GM23338 (cell line): Measurements from ENCODE around the gene SUPT7L.
"Not testable (repeated sequence)": the region's sequence is repeated elsewhere in the genome, so short reads cannot be mapped to it uniquely, and the experiment has no call there.

Experiments used
- EZH2 ChIP-seq: fragments of 200-600 bp; sonication (generic); IDR thresholded peaks from one replicate; pipeline ENCODE4 v1.8.0; 2017; ENCODE audit warnings: antibody characterized with exemption, mild to moderate bottlenecking, low read depth; ENCODE audit not compliant: unreplicated experiment
- EZH2phosphoT487 ChIP-seq: fragments of 200-600 bp; sonication (generic); IDR thresholded peaks from one replicate; pipeline ENCODE4 v1.8.1; 2018; ENCODE audit warnings: antibody characterized with exemption; ENCODE audit not compliant: unreplicated experiment
- POLR2AphosphoS5 ChIP-seq: IDR thresholded peaks from 2 replicates; pipeline ENCODE4 v1.6.1; 2016; ENCODE audit warnings: antibody characterized with exemption, low read depth
- TF ChIP-seq, protein P1 (sequence below): IDR thresholded peaks from one replicate; pipeline ENCODE4 v1.6.1; 2018; ENCODE audit warnings: antibody characterized with exemption; ENCODE audit not compliant: unreplicated experiment
- TF ChIP-seq, protein P2 (sequence below), 2 experiments: fragments of 200-600 bp in 1 of 2; sonication (generic) in 1 of 2; conservative IDR thresholded peaks; 2 replicates each; pipeline versions ENCODE4 v1.5.1 to v1.6.1; 2016 to 2017; ENCODE audit warnings: antibody characterized with exemption in 2 of 2, low read depth in 2 of 2, mild to moderate bottlenecking in 2 of 2, moderate library complexity in 1 of 2

DNA sequence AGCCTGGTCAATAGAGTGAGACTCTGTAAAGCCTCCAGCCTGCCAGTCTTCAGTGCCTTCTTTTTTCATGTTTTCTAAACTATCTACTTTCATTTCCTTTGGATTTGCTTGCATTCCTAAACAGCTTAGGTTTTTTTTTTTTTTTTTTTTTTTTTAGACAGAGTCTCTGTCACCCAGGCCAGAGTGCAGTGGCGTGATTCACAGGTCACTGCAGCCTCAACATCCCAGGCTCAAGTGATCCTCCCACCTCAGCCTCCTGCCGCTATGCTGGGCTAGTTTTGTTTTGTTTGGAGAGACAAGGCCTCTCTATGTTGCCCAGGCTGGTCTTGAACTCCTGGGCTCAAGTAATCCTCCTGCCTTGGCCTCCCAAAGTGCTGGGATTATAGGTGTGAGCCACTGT lies 33.2 kb downstream of the SUPT7L start:
- TF ChIP-seq, protein P1, sequence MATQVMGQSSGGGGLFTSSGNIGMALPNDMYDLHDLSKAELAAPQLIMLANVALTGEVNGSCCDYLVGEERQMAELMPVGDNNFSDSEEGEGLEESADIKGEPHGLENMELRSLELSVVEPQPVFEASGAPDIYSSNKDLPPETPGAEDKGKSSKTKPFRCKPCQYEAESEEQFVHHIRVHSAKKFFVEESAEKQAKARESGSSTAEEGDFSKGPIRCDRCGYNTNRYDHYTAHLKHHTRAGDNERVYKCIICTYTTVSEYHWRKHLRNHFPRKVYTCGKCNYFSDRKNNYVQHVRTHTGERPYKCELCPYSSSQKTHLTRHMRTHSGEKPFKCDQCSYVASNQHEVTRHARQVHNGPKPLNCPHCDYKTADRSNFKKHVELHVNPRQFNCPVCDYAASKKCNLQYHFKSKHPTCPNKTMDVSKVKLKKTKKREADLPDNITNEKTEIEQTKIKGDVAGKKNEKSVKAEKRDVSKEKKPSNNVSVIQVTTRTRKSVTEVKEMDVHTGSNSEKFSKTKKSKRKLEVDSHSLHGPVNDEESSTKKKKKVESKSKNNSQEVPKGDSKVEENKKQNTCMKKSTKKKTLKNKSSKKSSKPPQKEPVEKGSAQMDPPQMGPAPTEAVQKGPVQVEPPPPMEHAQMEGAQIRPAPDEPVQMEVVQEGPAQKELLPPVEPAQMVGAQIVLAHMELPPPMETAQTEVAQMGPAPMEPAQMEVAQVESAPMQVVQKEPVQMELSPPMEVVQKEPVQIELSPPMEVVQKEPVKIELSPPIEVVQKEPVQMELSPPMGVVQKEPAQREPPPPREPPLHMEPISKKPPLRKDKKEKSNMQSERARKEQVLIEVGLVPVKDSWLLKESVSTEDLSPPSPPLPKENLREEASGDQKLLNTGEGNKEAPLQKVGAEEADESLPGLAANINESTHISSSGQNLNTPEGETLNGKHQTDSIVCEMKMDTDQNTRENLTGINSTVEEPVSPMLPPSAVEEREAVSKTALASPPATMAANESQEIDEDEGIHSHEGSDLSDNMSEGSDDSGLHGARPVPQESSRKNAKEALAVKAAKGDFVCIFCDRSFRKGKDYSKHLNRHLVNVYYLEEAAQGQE: not testable (repeated sequence)
- TF ChIP-seq, protein P2, sequence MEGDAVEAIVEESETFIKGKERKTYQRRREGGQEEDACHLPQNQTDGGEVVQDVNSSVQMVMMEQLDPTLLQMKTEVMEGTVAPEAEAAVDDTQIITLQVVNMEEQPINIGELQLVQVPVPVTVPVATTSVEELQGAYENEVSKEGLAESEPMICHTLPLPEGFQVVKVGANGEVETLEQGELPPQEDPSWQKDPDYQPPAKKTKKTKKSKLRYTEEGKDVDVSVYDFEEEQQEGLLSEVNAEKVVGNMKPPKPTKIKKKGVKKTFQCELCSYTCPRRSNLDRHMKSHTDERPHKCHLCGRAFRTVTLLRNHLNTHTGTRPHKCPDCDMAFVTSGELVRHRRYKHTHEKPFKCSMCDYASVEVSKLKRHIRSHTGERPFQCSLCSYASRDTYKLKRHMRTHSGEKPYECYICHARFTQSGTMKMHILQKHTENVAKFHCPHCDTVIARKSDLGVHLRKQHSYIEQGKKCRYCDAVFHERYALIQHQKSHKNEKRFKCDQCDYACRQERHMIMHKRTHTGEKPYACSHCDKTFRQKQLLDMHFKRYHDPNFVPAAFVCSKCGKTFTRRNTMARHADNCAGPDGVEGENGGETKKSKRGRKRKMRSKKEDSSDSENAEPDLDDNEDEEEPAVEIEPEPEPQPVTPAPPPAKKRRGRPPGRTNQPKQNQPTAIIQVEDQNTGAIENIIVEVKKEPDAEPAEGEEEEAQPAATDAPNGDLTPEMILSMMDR (conservative IDR thresholded peaks at IDR 0.05; ENCODE audit: low read depth in 2 of 2): not testable (repeated sequence)
- not testable (repeated sequence) for TF ChIP-seq EZH2, EZH2phosphoT487, POLR2AphosphoS5
